Liver (tissue), 9 donors: Measurements from ENCODE around the gene RFC3. TPM values are rescaled to one million over a fixed set of nuclear protein-coding genes. Genes with fewer than 3 reads are reported as not detected.

Experiments used
- DNase-seq: peaks from one replicate; pipeline ENCODE4 v3.0.0-alpha.2; 2017; ENCODE audit warnings: low spot score
- H3K27ac ChIP-seq, 2 donors: one replicate each; pipeline ENCODE4 v1.7.0; 2013; ENCODE audit warnings: inconsistent platforms in 2 of 2, low read length in 2 of 2, control low read depth in 1 of 2, low read depth in 1 of 2, mild to moderate bottlenecking in 1 of 2
- H3K27me3 ChIP-seq, 4 donors: one replicate each; pipeline versions ENCODE4 v1.6.1 to v1.7.0; 2013; ENCODE audit warnings: low read length in 3 of 4, inconsistent platforms in 1 of 4, mild to moderate bottlenecking in 1 of 4, moderate library complexity in 1 of 4; ENCODE audit not compliant: control insufficient read depth in 4 of 4, insufficient read depth in 4 of 4
- H3K36me3 ChIP-seq, 4 donors: one replicate each; pipeline versions ENCODE4 v1.6.1 to v1.7.0; 2013; ENCODE audit warnings: low read length in 3 of 4, mild to moderate bottlenecking in 3 of 4, low read depth in 1 of 4, moderate library complexity in 1 of 4; ENCODE audit not compliant: control insufficient read depth in 4 of 4, insufficient read depth in 3 of 4
- H3K4me1 ChIP-seq, 4 donors: one replicate each; pipeline versions ENCODE4 v1.6.1 to v1.7.0; 2013; ENCODE audit warnings: low read length in 3 of 4, mild to moderate bottlenecking in 3 of 4, moderate library complexity in 1 of 4; ENCODE audit not compliant: control insufficient read depth in 4 of 4, insufficient read depth in 4 of 4
- H3K4me3 ChIP-seq, 3 donors: one replicate each; pipeline versions ENCODE4 v1.6.1 to v1.7.0; 2013; ENCODE audit warnings: low read length in 3 of 3, control low read depth in 1 of 3, low read depth in 1 of 3, mild to moderate bottlenecking in 1 of 3
- H3K9ac ChIP-seq, 2 donors: one replicate each; pipeline ENCODE4 v1.7.0; 2013; ENCODE audit warnings: low read length in 2 of 2, mild to moderate bottlenecking in 2 of 2, moderate library complexity in 2 of 2, control low read depth in 1 of 2, low read depth in 1 of 2
- H3K9me3 ChIP-seq, 4 donors: one replicate each; pipeline versions ENCODE4 v1.6.1 to v1.7.0; 2013; ENCODE audit warnings: low read length in 3 of 4; ENCODE audit not compliant: control insufficient read depth in 4 of 4
- ATF3 ChIP-seq: IDR thresholded peaks from 2 replicates; pipeline ENCODE4 v1.6.1; 2016; ENCODE audit warnings: antibody characterized with exemption
- CTCF ChIP-seq: fragments of 150-350 bp; IDR thresholded peaks from 2 replicates; pipeline ENCODE4 v1.5.1; 2017; ENCODE audit warnings: improper control_type of control experiment, low read depth, low read length; ENCODE audit not compliant: missing input control
- EGR1 ChIP-seq, 2 donors: IDR thresholded peaks; 2 replicates each; pipeline ENCODE4 v1.6.1; 2016 to 2018; ENCODE audit warnings: antibody characterized with exemption in 2 of 2, low read depth in 2 of 2
- FOXA1 ChIP-seq: IDR thresholded peaks from 2 replicates; pipeline ENCODE4 v1.6.1; 2016; ENCODE audit warnings: antibody characterized with exemption
- FOXA2 ChIP-seq: IDR thresholded peaks from 2 replicates; pipeline ENCODE4 v1.6.1; 2016; ENCODE audit warnings: antibody characterized with exemption
- GABPA ChIP-seq, 2 donors: IDR thresholded peaks in 1 of 2; conservative IDR thresholded peaks in 1 of 2; 2 replicates each; pipeline ENCODE4 v1.6.1; 2016; ENCODE audit warnings: antibody characterized with exemption in 2 of 2, mild to moderate bottlenecking in 1 of 2, moderate library complexity in 1 of 2
- HNF4G ChIP-seq: IDR thresholded peaks from 2 replicates; pipeline ENCODE4 v1.6.1; 2016; ENCODE audit warnings: antibody characterized with exemption
- JUND ChIP-seq, 2 donors: IDR thresholded peaks; 2 replicates each; pipeline ENCODE4 v1.6.1; 2016; ENCODE audit warnings: antibody characterized with exemption in 2 of 2
- MAX ChIP-seq: IDR thresholded peaks from 2 replicates; pipeline ENCODE4 v1.6.1; 2016; ENCODE audit warnings: antibody characterized with exemption
- NR2F2 ChIP-seq: IDR thresholded peaks from 2 replicates; pipeline ENCODE4 v1.6.1; 2016; ENCODE audit warnings: antibody characterized with exemption
- RXRA ChIP-seq, 2 donors: IDR thresholded peaks; 2 replicates each; pipeline ENCODE4 v1.6.1; 2017 to 2018; ENCODE audit warnings: antibody characterized with exemption in 2 of 2, mild to moderate bottlenecking in 1 of 2
- SP1 ChIP-seq: IDR thresholded peaks from 2 replicates; pipeline ENCODE4 v1.6.1; 2018; ENCODE audit warnings: antibody characterized with exemption, mild to moderate bottlenecking
- TAF1 ChIP-seq: conservative IDR thresholded peaks from 2 replicates; pipeline ENCODE4 v1.6.1; 2016; ENCODE audit warnings: antibody characterized with exemption, mild to moderate bottlenecking
- YY1 ChIP-seq: IDR thresholded peaks from 2 replicates; pipeline ENCODE4 v1.6.1; 2016; ENCODE audit warnings: antibody characterized with exemption, mild to moderate bottlenecking
- ZBTB33 ChIP-seq: IDR thresholded peaks from 2 replicates; pipeline ENCODE4 v1.6.1; 2016; ENCODE audit warnings: antibody characterized with exemption
- WGBS: extraction: QIAGEN DNeasy Blood & Tissue Kit; methylation state at CpG from one replicate; pipeline ENCODE4 v1.1.7; 2013; 5-methylcytosine and 5-hydroxymethylcytosine counted together
- polyA plus RNA-seq, 2 donors: library from polyadenylated mRNA; stranded (reverse) in 1 of 2; unstranded in 1 of 2; fragments of 200-250 nt in 1 of 2; fragments of >200 nt in 1 of 2; fragmentation: Nextera tagmentation in 1 of 2; extraction: Ambion mirVana in 1 of 2; gene quantifications; one replicate each; pipeline versions ENCODE4 v1.2.1 to v1.2.3, GENCODE V29; 2013 to 2015
- total RNA-seq, 2 donors: library from RNA; depleted of rRNA; stranded (reverse); fragments of >200 nt; gene quantifications; one replicate each; pipeline ENCODE4 v1.2.3, GENCODE V29; 2014
- TF ChIP-seq, protein P1 (sequence below): IDR thresholded peaks from 2 replicates; pipeline ENCODE4 v1.6.1; 2016; ENCODE audit warnings: antibody characterized with exemption, mild to moderate bottlenecking
- donor health status: healthy.
- donor health status: healthy.
- donor health status: healthy.
- donor health status: healthy.
- donor health status: healthy.

Gene RFC3
- total and polyA plus RNA-seq, 4 donors, result 1.9 to 19.1 (median 3.0) TPM

GRCh38 chr13:33787051-33787591, 30.8 kb upstream of the RFC3 start:
- Histone ChIP-seq H3K9me3 (no peaks in the 10 kb centered on the region), H3K27me3 (no peaks in the 10 kb centered on the region), H3K36me3 (no peaks in the 10 kb centered on the region), H3K9ac (peak overlapping the region; percentile 10 to 63), H3K4me1 (no peaks in the 10 kb centered on the region), H3K27ac (peak overlapping the region in 1 of 2 donors; percentile 52), H3K4me3 (peak overlapping the region; percentile 44 to 63 (median 47))
- TF ChIP-seq YY1 (no peak), HNF4G (no peak), JUND (IDR thresholded peaks at IDR 0.05) (no peak), CTCF (no peak), FOXA2 (no peak), TAF1 (no peak), SP1 (no peak), MAX (no peak), EGR1 (IDR thresholded peaks at IDR 0.05; ENCODE audit: low read depth in 2 of 2) (no peak), GABPA (IDR thresholded peaks at IDR 0.05 in 1 of 2, conservative IDR thresholded peaks at IDR 0.05 in 1 of 2) (no peak), ATF3 (no peak), ZBTB33 (no peak), NR2F2 (no peak), FOXA1 (no peak)
- TF ChIP-seq, protein P1, sequence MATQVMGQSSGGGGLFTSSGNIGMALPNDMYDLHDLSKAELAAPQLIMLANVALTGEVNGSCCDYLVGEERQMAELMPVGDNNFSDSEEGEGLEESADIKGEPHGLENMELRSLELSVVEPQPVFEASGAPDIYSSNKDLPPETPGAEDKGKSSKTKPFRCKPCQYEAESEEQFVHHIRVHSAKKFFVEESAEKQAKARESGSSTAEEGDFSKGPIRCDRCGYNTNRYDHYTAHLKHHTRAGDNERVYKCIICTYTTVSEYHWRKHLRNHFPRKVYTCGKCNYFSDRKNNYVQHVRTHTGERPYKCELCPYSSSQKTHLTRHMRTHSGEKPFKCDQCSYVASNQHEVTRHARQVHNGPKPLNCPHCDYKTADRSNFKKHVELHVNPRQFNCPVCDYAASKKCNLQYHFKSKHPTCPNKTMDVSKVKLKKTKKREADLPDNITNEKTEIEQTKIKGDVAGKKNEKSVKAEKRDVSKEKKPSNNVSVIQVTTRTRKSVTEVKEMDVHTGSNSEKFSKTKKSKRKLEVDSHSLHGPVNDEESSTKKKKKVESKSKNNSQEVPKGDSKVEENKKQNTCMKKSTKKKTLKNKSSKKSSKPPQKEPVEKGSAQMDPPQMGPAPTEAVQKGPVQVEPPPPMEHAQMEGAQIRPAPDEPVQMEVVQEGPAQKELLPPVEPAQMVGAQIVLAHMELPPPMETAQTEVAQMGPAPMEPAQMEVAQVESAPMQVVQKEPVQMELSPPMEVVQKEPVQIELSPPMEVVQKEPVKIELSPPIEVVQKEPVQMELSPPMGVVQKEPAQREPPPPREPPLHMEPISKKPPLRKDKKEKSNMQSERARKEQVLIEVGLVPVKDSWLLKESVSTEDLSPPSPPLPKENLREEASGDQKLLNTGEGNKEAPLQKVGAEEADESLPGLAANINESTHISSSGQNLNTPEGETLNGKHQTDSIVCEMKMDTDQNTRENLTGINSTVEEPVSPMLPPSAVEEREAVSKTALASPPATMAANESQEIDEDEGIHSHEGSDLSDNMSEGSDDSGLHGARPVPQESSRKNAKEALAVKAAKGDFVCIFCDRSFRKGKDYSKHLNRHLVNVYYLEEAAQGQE, result no peak
- no peak for DNase-seq
- 35% methylated on average over 6 of the region's 6 CpGs for WGBS

- no peak overlapping the region for H3K4me3 ChIP-seq
- H3K27ac ChIP-seq, result no peak overlapping the region
- DNase-seq, result no peak
- H3K9ac ChIP-seq, result no peak overlapping the region
- no peaks in the 10 kb centered on the region for H3K9me3 ChIP-seq
- no peaks in the 10 kb centered on the region for H3K4me1 ChIP-seq
- WGBS, result 98% methylated on average over 1 of the region's 1 CpG
- no peaks in the 10 kb centered on the region for H3K27me3 ChIP-seq
- H3K36me3 ChIP-seq, result no peaks in the 10 kb centered on the region
- TF ChIP-seq TAF1, result no peak
- no peak for TF ChIP-seq NR2F2
- TF ChIP-seq YY1, result no peak
- TF ChIP-seq RXRA (IDR thresholded peaks at IDR 0.05), result no peak
- no peak for TF ChIP-seq CTCF
- TF ChIP-seq, protein P1, result no peak
These were observed 28.8 kb upstream of the RFC3 start for GRCh38 chr13:33789066-33789606.
